NCI-H2029 treated with DMSO at 0.1 percent for 48 hours (cell line): ENCODE results near the gene LDB2.

ENCODE experiments used
- DNase-seq: peaks from one replicate; lab custom pipeline; 2025; lab: John Stamatoyannopoulos, UW

The LDB2 gene

GRCh38 chr4:16884673-16885460, 13.6 kb downstream of the LDB2 start:
- DNase-seq = no peak

- DNase-seq = no peak
Observed at GRCh38 chr4:16883806-16884205, 14.6 kb downstream of the LDB2 start.

GRCh38 chr4:16881151-16881884, 17.1 kb downstream of the LDB2 start:
- no peak for DNase-seq

GRCh38 chr4:16875487-16875886, 23.0 kb downstream of the LDB2 start:
- DNase-seq = no peak

GRCh38 chr4:16869594-16870245, 28.7 kb downstream of the LDB2 start:
- DNase-seq = no peak

- DNase-seq = no peak
Observed at GRCh38 chr4:16868674-16869073, 29.8 kb downstream of the LDB2 start.

- DNase-seq = no peak
Observed at GRCh38 chr4:16867827-16868226, 30.6 kb downstream of the LDB2 start.

GRCh38 chr4:16866974-16867373, 31.5 kb downstream of the LDB2 start:
- DNase-seq = no peak

- no peak for DNase-seq
Observed at GRCh38 chr4:16865897-16866283, 32.6 kb downstream of the LDB2 start.

GRCh38 chr4:16865209-16865896, 33.1 kb downstream of the LDB2 start:
- DNase-seq = no peak

GRCh38 chr4:16864199-16864598, 34.2 kb downstream of the LDB2 start:
- no peak for DNase-seq

- DNase-seq = no peak
Observed at GRCh38 chr4:16862697-16863096, 35.7 kb downstream of the LDB2 start.

- no peak for DNase-seq
Observed at GRCh38 chr4:16860516-16860915, 37.9 kb downstream of the LDB2 start.

- no peak for DNase-seq
Observed at GRCh38 chr4:16859031-16859430, 39.4 kb downstream of the LDB2 start.

- no peak for DNase-seq
Observed at GRCh38 chr4:16858275-16858752, 40.1 kb downstream of the LDB2 start.

- DNase-seq = no peak
Observed at GRCh38 chr4:16857425-16857824, 41.0 kb downstream of the LDB2 start.

- DNase-seq = no peak
Observed at GRCh38 chr4:16853640-16854039, 44.8 kb downstream of the LDB2 start.

- DNase-seq = no peak
Observed at GRCh38 chr4:16852644-16853043, 45.8 kb downstream of the LDB2 start.

- no peak for DNase-seq
Observed at GRCh38 chr4:16852228-16852627, 46.2 kb downstream of the LDB2 start.

GRCh38 chr4:16846540-16847117, 51.8 kb downstream of the LDB2 start:
- DNase-seq = no peak

GRCh38 chr4:16844816-16845586, 53.4 kb downstream of the LDB2 start:
- no peak for DNase-seq
